HepG2 (cell line): ENCODE measurements around the gene ANAPC16.

ENCODE experiments used
- CHD2 ChIP-seq: IDR thresholded peaks from 2 replicates; pipeline ENCODE4 v1.6.1; 2011; ENCODE audit warnings: low read depth, low read length, improper control_type of control experiment
- TF ChIP-seq, protein P1 (sequence below): sonication (generic); formaldehyde crosslinking; IDR thresholded peaks from 2 replicates; pipeline ENCODE4 v1.8.1; 2023; ENCODE audit warnings: missing genetic modification reagents, mild to moderate bottlenecking, borderline replicate concordance

DNA sequence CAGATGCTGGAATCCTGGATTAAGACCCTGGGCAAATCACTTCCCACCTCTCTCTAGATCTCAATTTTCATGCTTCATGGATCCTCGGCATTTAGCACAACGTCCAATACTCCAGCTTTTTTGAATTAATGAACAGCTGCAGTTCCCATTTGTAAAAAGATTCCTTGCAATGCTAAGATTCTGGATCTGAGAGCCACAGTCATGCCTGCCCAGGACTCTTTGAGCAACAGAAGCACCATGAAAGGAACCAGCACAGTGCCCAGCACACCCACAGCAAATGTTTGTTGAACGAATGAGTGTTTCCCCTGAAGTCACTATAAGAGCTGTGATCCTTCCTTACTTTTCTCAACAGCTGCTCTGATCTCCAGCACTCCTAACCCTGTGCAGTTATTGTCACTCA, 37.2 kb downstream of the ANAPC16 start:
- TF ChIP-seq CHD2 = no peak
- TF ChIP-seq, protein P1, sequence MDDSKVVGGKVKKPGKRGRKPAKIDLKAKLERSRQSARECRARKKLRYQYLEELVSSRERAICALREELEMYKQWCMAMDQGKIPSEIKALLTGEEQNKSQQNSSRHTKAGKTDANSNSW = no peak
